Inflammatory macrophage treated with lipopolysaccharide for 1 hour (primary cell): ENCODE data around the gene MUC2.
A peak's percentile ranks its signal among the peaks of the same experiment; 100 is the strongest.

Experiments used
- DNase-seq, 2 donors: peaks; one replicate each; pipeline ENCODE4 v3.0.0-alpha.2; 2020 to 2022

The MUC2 gene

GRCh38 chr11:1036931-1037330, 37.7 kb upstream of the MUC2 start:
- no peak for DNase-seq

GRCh38 chr11:1037506-1038055, 37.1 kb upstream of the MUC2 start:
- no peak for DNase-seq

GRCh38 chr11:1038361-1038760, 36.3 kb upstream of the MUC2 start:
- no peak for DNase-seq

GRCh38 chr11:1038921-1039320, 35.8 kb upstream of the MUC2 start:
- no peak for DNase-seq

GRCh38 chr11:1039481-1040427, 34.9 kb upstream of the MUC2 start:
- DNase-seq: no peak

GRCh38 chr11:1040428-1041148, 34.1 kb upstream of the MUC2 start:
- DNase-seq: no peak

- no peak for DNase-seq
These were observed 33.6 kb upstream of the MUC2 start for GRCh38 chr11:1041149-1041467.

- no peak for DNase-seq
These were observed 33.2 kb upstream of the MUC2 start for GRCh38 chr11:1041471-1041870.

- DNase-seq: no peak
These were observed 32.6 kb upstream of the MUC2 start for GRCh38 chr11:1041936-1042608.

- DNase-seq: no peak
These were observed 31.8 kb upstream of the MUC2 start for GRCh38 chr11:1042626-1043562.

GRCh38 chr11:1043563-1044096, 31.0 kb upstream of the MUC2 start:
- DNase-seq: no peak

GRCh38 chr11:1044160-1044559, 30.5 kb upstream of the MUC2 start:
- no peak for DNase-seq

GRCh38 chr11:1047595-1048156, 27.0 kb upstream of the MUC2 start:
- no peak for DNase-seq

GRCh38 chr11:1048375-1049070, 26.2 kb upstream of the MUC2 start:
- no peak for DNase-seq

- no peak for DNase-seq
These were observed 25.6 kb upstream of the MUC2 start for GRCh38 chr11:1049071-1049405.

GRCh38 chr11:1049431-1049891, 25.2 kb upstream of the MUC2 start:
- peak; percentile 40 to 73 for DNase-seq

- DNase-seq: no peak
These were observed 24.6 kb upstream of the MUC2 start for GRCh38 chr11:1049911-1050580.

GRCh38 chr11:1050581-1051355, 23.9 kb upstream of the MUC2 start:
- peak; percentile 25 to 66 for DNase-seq

GRCh38 chr11:1051356-1052132, 23.1 kb upstream of the MUC2 start:
- DNase-seq: no peak
